Keratinocyte (primary cell): ENCODE results near the gene TMEM132E.

Experiments used
- CTCF ChIP-seq, 3 experiments: IDR thresholded peaks in 1 of 3; conservative IDR thresholded peaks in 1 of 3; optimal IDR thresholded peaks in 1 of 3; 2 replicates in 2 of 3; 3 replicates in 1 of 3; pipeline versions ENCODE3 to v1.5.1; 2011; ENCODE audit warnings: low read length in 3 of 3, mild to moderate bottlenecking in 3 of 3, moderate library complexity in 2 of 3, control low read depth in 1 of 3, inconsistent platforms in 1 of 3; ENCODE audit not compliant: insufficient read depth in 2 of 3; ENCODE audit errors: extremely low read depth in 1 of 3
- EZH2 ChIP-seq: IDR thresholded peaks from one replicate; pipeline ENCODE4 v1.6.1; 2012; ENCODE audit warnings: inconsistent platforms, mild to moderate bottlenecking, low read length, moderate library complexity

- TF ChIP-seq CTCF (optimal IDR thresholded peaks at IDR 0.05 in 1 of 3, IDR thresholded peaks at IDR 0.05 in 1 of 3, conservative IDR thresholded peaks at IDR 0.05 in 1 of 3; ENCODE audit: extremely low read depth in 1 of 3, insufficient read depth in 2 of 3, low read length in 3 of 3) (no peak), EZH2 (no peak)
Observed at GRCh38 chr17:34656801-34657200, 77.4 kb downstream of the TMEM132E start.
